GM19043 (cell line): Measurements from ENCODE around the gene RALGAPB.

Experiments used
- ATAC-seq: cut with Tn5 transposase; IDR thresholded peaks from one replicate; pipeline ENCODE4 v1.9.1; 2021; ENCODE audit warnings: low read depth; ENCODE audit not compliant: unreplicated experiment

Gene RALGAPB

GRCh38 chr20:38603286-38603685 is 130.6 kb downstream of the RALGAPB start:
- no peak for ATAC-seq

GRCh38 chr20:38604873-38605303 is 132.2 kb downstream of the RALGAPB start:
- no peak for ATAC-seq

- no peak for ATAC-seq
Measured at GRCh38 chr20:38607351-38607750, 134.7 kb downstream of the RALGAPB start.

DNA sequence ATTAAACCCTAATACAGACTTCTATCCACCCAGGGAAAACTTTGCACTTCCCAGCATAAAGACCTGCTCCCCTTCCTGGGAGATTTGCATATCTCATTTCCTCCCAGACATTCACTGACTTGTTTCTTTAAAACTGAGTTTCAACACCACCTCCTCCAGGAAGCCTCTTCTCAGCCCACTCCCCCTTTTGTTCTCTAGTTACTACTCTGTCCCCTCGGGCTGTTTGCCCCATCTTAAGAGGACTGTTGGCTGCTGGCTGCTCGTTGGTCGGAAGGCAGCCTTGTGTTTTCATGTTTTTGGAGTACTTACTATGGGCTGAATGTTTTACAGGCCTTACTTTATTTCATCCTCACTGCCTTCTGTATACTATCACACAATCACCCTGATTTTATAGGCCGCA is 135.5 kb downstream of the RALGAPB start:
- ATAC-seq, result no peak

GRCh38 chr20:38609815-38610214 is 137.2 kb downstream of the RALGAPB start:
- ATAC-seq, result no peak

DNA sequence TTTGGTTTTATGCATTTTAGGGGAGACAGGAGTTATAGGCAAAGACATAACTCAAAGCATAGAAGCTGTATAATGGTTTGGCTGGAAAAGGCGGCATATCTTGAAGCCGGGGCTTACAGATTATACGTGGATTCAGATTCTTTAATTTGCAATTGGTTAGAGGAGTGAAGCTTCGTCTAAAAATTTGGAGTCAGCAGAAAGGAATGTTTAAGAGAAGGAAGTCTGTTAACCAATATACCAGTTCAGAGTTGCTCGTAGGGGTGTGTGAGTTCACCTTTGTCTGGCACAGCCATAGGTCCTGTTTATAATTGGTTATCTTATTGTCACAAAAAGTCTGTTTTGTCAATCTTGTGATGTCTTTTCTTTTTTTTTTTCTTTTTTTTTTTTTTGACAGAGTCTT is 137.9 kb downstream of the RALGAPB start:
- ATAC-seq, result no peak

DNA sequence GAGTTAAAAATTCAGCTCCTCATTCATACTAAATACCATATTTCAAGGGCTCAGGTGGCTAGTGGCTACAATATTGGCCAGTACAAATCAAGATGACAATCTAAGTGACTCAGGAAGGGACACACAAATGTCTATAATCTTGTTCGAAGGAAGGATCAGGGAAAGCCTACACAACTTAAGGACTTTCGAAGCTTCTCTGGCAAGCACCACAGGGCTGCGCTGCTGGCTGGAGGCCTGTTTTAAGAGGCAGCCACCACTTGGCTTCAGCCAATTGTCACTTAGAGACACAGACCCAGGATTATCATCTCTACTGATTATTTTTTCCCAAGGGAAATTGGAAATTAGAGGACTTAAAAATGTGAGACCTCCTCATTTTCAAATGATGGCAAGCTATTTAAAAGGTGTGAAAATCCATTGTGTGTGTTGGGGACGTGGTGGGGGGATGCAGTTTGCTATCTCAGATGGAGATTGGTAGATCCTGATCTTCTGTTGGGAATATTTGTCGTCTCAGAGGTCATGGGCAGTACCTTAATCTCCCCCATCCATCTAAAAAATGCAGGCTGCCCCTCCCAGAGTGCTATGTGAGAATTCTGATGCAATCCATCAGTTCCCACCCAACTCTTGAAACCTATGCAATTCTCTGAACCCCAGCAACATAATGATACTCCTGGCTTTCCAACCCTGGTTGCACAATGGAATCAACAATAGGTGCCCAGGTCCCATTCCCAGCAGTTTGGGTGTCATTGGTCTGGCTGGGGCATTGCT is 140.3 kb downstream of the RALGAPB start:
- no peak for ATAC-seq

DNA sequence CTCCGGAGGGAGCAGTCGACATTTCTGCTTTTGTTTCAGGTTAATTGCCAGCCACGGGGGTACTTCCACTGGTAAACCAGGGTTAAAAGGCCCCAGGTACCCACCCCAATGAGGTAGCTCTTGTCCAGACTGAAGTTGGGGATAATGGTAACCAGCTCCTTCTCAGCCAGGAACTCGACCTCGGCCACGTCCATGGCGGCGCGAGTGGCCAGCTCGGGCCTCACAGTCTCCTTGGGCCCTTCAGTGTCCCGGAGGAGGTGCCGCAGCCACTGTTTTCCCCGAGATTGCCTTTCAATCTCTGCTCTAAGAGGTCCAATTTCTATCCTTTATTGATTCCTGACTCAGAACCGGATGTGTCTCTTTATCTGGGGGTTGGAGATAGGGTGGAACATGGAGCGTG is 142.6 kb downstream of the RALGAPB start:
- no peak for ATAC-seq

DNA sequence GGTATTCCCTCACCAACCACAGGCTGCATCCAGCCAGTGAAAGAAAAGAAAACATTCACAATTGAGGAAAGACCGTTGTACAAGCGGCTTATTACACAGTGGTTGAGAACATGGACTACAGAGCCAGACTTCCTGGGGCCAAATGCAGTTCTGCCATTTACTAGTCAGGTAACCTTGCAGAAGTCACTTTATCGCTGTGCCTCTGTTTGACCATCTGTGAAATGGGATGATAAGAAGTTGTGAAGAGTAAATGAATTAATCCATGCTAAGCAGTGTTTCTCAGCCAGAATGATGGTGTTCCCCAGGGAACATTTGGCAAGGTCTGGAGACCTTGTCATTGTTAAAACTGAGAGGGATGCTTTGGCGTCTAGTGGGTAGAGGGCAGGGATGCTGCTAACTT is 143.8 kb downstream of the RALGAPB start:
- ATAC-seq, result no peak

GRCh38 chr20:38617011-38617829 is 144.6 kb downstream of the RALGAPB start:
- ATAC-seq, result no peak

DNA sequence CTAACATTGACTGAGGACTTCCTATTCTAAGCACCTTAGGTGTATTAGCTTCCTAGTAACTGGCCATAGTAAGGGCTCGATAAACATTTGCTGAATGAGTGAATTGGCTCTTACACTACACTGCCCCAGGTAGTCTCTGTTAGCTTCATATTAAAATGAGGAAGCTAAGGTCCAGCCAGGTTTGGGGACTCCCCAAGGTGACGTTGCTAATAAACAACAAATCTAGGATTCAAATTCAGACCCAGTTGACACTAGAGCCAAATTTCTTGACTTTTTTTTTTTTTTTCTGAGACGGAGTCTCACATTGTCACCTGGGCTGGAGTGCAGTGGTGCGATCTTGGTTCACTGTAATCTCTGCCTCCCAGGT is 145.2 kb downstream of the RALGAPB start:
- no peak for ATAC-seq

DNA sequence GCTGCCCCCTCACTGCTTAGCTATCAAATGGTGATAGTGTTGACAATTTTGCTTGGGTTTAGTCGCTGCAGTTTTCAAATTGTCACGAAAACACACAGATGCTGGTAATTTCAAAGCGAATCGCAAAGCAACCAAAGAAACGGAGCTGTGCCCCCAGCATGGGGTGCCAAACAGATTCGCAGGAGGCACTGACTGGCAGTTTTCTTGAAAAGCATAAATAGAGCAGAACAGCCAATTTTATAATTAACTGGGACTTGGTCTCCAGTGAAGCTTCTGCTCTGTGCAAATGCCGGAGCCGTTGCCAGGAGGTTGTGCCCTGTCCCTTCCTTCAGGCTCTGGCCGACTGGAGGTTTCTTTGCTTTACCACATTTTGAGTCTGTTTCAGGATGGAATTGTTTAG is 147.8 kb downstream of the RALGAPB start:
- ATAC-seq, result no peak

DNA sequence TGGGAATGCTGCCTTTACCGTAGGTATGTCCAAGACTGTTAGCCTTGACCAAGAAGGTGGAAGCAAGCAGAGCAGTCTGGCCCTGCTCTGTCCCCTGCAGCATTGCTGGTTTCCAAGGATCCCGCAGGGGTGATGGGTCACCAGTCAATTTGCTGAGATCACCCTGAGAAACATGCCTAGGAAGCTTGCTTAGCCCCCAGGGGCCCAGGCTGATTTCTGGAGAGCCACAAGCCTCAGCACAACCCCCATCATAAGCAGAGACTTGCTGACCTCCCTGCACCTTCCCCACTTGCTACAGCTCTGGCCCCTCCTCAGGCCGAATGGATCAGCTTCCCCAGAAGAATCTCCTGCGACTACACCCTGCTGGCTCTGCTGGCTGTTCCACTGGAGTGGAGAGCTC is 150.4 kb downstream of the RALGAPB start:
- ATAC-seq, result no peak

GRCh38 chr20:38624084-38624483 is 151.4 kb downstream of the RALGAPB start:
- ATAC-seq, result no peak

DNA sequence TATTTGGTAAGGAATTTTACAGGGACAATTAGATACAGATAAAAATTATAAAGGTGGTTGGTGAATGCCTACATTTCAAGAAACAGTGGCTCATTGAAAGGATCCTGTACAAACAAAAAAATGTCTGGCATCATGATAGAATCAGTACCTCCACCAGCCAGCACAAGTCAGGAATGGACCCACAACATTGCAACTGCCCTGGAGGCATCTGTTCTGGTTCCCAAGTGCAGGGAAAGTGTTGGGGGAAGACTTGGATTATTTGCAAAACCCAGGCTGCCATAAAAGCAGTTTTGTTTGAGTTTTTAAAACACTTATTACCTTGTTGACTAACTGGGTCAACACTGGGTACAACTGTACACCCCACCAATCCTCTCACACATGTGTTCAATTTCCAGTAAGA is 153.3 kb downstream of the RALGAPB start:
- ATAC-seq, result no peak

- no peak for ATAC-seq
Measured at GRCh38 chr20:38626921-38627659, 154.4 kb downstream of the RALGAPB start.
